Suprapubic skin (tissue), 4 donors: ENCODE results near the gene PRKACG. TPM values are rescaled to one million over a fixed set of nuclear protein-coding genes. Genes with fewer than 3 reads are reported as not detected.
"Not testable (repeated sequence)": the region's sequence is repeated elsewhere in the genome, so short reads cannot be mapped to it uniquely, and the experiment has no call there.

Source experiments
- DNase-seq, 2 donors: peaks; one replicate each; pipeline ENCODE4 v3.0.0-alpha.2; 2019; ENCODE audit warnings: low spot score in 2 of 2
- H3K27ac ChIP-seq: fragments of 200-600 bp; sonication (generic); one replicate; pipeline ENCODE4 v1.5.1; 2019
- H3K27me3 ChIP-seq: fragments of 200-600 bp; sonication (generic); one replicate; pipeline ENCODE4 v1.5.1; 2019
- H3K36me3 ChIP-seq: fragments of 200-600 bp; sonication (generic); one replicate; pipeline ENCODE4 v1.5.1; 2019
- H3K4me1 ChIP-seq: fragments of 200-600 bp; sonication (generic); one replicate; pipeline ENCODE4 v1.5.1; 2019
- H3K4me3 ChIP-seq: fragments of 200-600 bp; sonication (generic); one replicate; pipeline ENCODE4 v1.5.1; 2019; ENCODE audit warnings: mild to moderate bottlenecking
- H3K9me3 ChIP-seq: fragments of 200-600 bp; sonication (generic); one replicate; pipeline ENCODE4 v1.5.1; 2019
- CTCF ChIP-seq, 2 donors: fragments of 200-600 bp in 1 of 2; fragments of 450-650 bp in 1 of 2; sonication (generic) in 1 of 2; IDR thresholded peaks; one replicate each; pipeline ENCODE4 v1.5.1; 2016 to 2019; ENCODE audit warnings: antibody characterized with exemption in 2 of 2, mild to moderate bottlenecking in 1 of 2, moderate library complexity in 1 of 2
- EP300 ChIP-seq: sonication (generic); formaldehyde crosslinking; IDR thresholded peaks from one replicate; pipeline ENCODE4 v1.6.1; 2017; ENCODE audit warnings: antibody characterized with exemption
- POLR2A ChIP-seq, 2 donors: fragments of 450-650 bp; IDR thresholded peaks; one replicate each; pipeline ENCODE4 v1.6.1; 2017; ENCODE audit warnings: antibody characterized with exemption in 2 of 2, mild to moderate bottlenecking in 2 of 2, moderate library complexity in 2 of 2
- POLR2AphosphoS5 ChIP-seq, 3 donors: sonication (generic); formaldehyde crosslinking; IDR thresholded peaks; one replicate each; pipeline ENCODE4 v1.6.1; 2017; ENCODE audit warnings: antibody characterized with exemption in 3 of 3
- WGBS: methylation state at CpG from one replicate; pipeline ENCODE4 v1.1.5; 2018; 5-methylcytosine and 5-hydroxymethylcytosine counted together
- total RNA-seq, 4 donors: library from RNA; depleted of rRNA; stranded (reverse); fragments of >200 nt; gene quantifications; one replicate each; pipeline ENCODE4 v1.1.0, GENCODE V29; 2016

Gene PRKACG
- total RNA-seq, 4 donors from 2014 or later = not detected

GRCh38 chr9:69054989-69055388, 41.1 kb upstream of the PRKACG start:
- Histone ChIP-seq H3K27ac (no peak overlapping the region), H3K9me3 (no peaks in the 10 kb centered on the region), H3K4me1 (no peaks in the 10 kb centered on the region), H3K4me3 (no peak overlapping the region), H3K27me3 (no peaks in the 10 kb centered on the region), H3K36me3 (peaks cover 1% of the 10 kb centered on the region)
- 64% methylated on average over 1 of the region's 1 CpG for WGBS
- no peak for DNase-seq
- no peak for TF ChIP-seq POLR2A (IDR thresholded peaks at IDR 0.05)
- no peak for TF ChIP-seq POLR2AphosphoS5 (IDR thresholded peaks at IDR 0.05)
- TF ChIP-seq EP300 = no peak
- no peak for TF ChIP-seq CTCF (IDR thresholded peaks at IDR 0.05)

DNA sequence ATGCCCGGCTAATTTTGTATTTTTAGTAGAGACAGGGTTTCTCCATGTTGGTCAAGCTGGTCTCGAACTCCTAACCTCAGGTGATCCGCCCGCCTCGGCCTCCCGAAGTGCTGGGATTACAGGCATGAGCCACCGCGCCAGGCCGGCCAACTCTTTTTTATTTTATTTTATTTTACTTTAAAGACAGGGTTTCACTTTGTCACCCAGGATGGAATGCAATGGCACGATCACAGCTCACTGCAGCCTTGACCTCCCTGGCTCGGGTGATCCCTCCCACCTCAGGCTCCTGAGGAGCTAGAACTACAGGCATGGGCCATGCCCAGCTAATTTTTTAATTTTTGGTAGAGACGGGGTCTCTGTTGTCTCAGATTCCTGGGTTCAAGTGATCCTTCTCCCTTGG, 37.0 kb upstream of the PRKACG start:
- H3K4me3 ChIP-seq, DNase-seq, H3K9me3 ChIP-seq, H3K27me3 ChIP-seq, H3K27ac ChIP-seq, H3K4me1 ChIP-seq: not testable (repeated sequence)
- peaks cover 32% of the 10 kb centered on the region for H3K36me3 ChIP-seq
- WGBS = 91% methylated on average over 12 of the region's 12 CpGs

GRCh38 chr9:69049094-69049493, 35.2 kb upstream of the PRKACG start:
- H3K36me3 ChIP-seq = peaks cover 32% of the 10 kb centered on the region
- no peak for DNase-seq
- TF ChIP-seq POLR2AphosphoS5 (IDR thresholded peaks at IDR 0.05) (no peak), EP300 (no peak), POLR2A (IDR thresholded peaks at IDR 0.05) (no peak), CTCF (IDR thresholded peaks at IDR 0.05) (no peak)
- no peaks in the 10 kb centered on the region for H3K27me3 ChIP-seq
- no peaks in the 10 kb centered on the region for H3K9me3 ChIP-seq
- WGBS = 92% methylated on average over 6 of the region's 6 CpGs
- H3K27ac ChIP-seq = no peak overlapping the region
- H3K4me3 ChIP-seq = no peak overlapping the region
- H3K4me1 ChIP-seq = no peaks in the 10 kb centered on the region

- H3K36me3 ChIP-seq = peaks cover 32% of the 10 kb centered on the region
- H3K27me3 ChIP-seq = no peaks in the 10 kb centered on the region
- no peaks in the 10 kb centered on the region for H3K9me3 ChIP-seq
- TF ChIP-seq POLR2AphosphoS5 (IDR thresholded peaks at IDR 0.05) = no peak
- TF ChIP-seq POLR2A (IDR thresholded peaks at IDR 0.05) = no peak
- no peak for TF ChIP-seq CTCF (IDR thresholded peaks at IDR 0.05)
- TF ChIP-seq EP300 = no peak
- no peak for DNase-seq
- 62% methylated on average over 3 of the region's 4 CpGs for WGBS
- H3K4me1 ChIP-seq = no peaks in the 10 kb centered on the region
- H3K4me3 ChIP-seq = no peak overlapping the region
- H3K27ac ChIP-seq = no peak overlapping the region
These were observed 33.5 kb upstream of the PRKACG start for GRCh38 chr9:69047371-69047770.

GRCh38 chr9:69046723-69047122, 32.8 kb upstream of the PRKACG start:
- 85% methylated on average over 2 of the region's 4 CpGs for WGBS

More at GRCh38 chr9:69046723-69047122, 32.8 kb upstream of the PRKACG start:
- no peaks in the 10 kb centered on the region for H3K4me1 ChIP-seq
- H3K27me3 ChIP-seq = no peaks in the 10 kb centered on the region
- TF ChIP-seq CTCF (IDR thresholded peaks at IDR 0.05) (no peak), EP300 (no peak), POLR2AphosphoS5 (IDR thresholded peaks at IDR 0.05) (no peak), POLR2A (IDR thresholded peaks at IDR 0.05) (no peak)
- no peaks in the 10 kb centered on the region for H3K9me3 ChIP-seq
- H3K36me3 ChIP-seq = peaks cover 32% of the 10 kb centered on the region
- no peak overlapping the region for H3K27ac ChIP-seq
- no peak overlapping the region for H3K4me3 ChIP-seq
- DNase-seq = no peak
